ENCODE measurements around the gene ZNF892.
"Not testable (repeated sequence)": the region's sequence is repeated elsewhere in the genome, so short reads cannot be mapped to it uniquely, and the experiment has no call there.

Gene ZNF892

DNA sequence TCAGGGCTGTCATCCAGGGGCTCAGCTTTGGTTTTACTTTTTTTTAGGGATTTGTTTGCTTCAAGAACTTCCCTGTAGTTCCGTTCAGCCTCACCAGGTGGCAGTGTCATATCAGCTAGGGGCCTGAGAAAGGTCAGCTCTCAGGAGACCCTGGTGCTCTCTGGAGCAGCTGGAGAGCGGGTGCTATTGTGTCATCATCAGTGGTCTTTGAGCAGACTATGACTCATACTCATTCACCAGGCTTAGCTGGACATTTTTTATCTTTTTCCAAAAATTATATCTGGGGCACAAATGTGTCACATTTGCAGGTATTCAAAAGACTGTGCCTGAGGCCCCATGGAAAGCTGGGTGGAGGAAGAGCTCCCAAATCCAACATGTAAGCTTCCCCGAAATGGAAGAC is 24.4 kb downstream of the ZNF892 start:
- peak; percentile 8 for DNase-seq

DNA sequence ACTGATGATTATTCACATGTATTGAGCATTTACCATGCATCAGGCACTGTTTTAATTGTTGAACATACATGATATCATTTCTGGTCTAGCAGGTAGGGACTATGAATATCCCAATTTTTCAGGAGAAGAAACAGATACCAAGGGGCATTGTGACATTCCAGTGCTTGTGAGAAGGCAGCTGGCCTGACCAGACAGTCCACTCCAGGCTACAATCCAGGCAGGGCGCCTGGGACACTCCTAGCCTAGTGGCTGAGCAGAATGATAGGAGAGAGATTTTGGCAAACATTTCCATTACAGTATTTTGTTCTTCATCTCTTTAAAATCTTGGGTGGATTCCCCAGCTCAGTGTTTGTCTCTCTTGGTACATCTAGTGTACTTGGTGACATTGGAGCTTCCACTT is 24.9 kb downstream of the ZNF892 start:
- DNase-seq, result no peak

DNA sequence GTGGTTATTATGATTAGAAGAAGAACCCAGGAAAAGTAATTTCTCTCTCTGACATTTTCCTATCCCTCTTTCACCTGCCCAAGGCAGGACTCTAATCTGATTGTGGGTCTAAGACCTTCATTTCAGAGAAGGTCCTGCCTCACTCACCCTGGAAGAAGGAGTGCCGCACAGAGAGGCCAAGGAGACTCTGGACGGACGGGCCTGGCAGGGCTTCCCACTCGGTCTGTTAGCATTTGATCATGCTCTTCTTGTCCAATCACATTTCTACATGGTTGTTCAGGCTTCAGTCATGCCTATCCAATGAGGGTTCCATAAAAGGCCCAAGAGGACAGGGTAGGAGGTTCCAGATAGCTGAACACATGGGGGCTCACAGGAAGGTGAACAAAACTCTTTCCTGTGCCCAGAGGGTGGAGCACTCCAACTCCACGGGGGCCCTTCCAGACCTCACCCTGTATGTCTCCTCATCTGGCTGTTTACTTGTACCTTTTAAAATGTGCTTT is 27.0 kb downstream of the ZNF892 start:
- DNase-seq, result no peak

DNA sequence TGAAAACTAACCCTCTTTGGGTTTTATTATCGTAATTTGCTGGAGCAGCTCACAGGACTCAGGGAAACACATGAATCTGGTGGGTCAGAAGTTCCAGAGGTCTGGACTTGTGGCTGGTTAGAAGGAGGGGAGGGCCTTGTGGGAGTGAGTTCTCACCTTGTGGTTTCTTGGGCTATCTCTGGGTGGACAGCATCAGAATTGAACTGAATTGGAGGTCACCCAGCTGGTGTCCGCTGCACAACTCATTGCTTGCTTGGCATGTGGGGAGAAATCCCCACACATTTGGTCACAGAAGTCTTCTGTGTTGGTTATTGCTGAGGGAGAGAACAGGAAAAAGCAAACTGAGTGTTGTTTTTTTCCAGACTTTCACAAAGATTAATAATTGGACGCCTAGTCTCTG is 27.5 kb downstream of the ZNF892 start:
- DNase-seq, result no peak

DNA sequence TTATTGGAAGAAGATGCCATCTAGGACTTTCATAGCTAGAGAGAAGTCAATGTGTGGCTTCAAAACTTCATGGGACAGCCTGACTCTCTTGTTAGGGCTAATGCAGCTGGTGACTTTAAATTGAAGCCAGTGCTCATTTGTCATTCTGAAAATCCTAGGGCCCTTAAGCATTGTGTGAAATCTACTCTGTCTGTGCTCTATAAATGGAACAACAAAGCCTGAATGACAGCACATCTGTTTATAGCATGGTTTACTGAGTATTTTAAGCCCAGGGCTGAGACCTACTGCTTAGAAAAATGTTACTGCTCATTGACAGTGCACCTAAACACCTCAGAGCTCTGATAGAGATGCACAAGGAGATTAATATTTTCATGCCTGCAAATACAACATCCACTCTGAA is 30.8 kb downstream of the ZNF892 start:
- DNase-seq, result no peak

DNA sequence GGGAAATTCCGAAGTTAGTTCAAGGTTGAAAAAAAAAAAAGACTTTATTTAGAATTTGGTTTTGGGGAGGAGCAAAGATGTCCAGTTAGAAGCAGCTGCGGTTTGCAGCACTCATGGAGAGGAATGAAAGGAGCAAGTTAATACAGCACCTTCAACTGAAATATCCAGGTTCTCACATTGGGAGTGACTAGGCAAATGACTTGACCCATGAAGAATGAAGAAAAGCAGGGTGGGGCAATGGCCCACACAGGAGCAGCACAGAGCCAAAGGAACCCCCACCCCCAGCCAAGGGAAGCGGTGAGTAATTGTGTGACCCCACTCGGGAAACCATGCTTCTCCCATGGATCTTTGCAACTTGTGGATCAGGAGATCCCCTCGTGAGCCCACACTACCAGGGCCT is 32.8 kb downstream of the ZNF892 start:
- DNase-seq, result no peak

DNA sequence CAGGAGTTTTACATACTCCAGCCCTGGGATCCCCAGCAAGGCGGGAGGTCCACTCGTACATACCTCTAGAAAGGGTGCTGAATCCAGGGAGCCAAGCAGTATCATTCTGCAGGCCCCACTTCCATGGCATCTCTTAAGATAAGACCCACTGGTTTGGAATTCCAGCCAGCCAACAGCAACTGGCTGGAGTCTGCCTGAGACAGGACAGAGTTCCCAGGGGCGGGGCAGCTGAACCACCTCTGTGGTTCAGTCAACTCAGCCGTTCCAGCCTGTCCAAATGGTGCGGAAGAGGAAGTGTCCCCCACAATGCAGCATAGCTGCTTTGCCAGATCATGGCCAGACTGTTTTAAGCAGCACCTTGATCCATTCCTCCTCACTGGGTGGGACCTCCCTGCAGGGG is 33.2 kb downstream of the ZNF892 start:
- no peak for DNase-seq

DNA sequence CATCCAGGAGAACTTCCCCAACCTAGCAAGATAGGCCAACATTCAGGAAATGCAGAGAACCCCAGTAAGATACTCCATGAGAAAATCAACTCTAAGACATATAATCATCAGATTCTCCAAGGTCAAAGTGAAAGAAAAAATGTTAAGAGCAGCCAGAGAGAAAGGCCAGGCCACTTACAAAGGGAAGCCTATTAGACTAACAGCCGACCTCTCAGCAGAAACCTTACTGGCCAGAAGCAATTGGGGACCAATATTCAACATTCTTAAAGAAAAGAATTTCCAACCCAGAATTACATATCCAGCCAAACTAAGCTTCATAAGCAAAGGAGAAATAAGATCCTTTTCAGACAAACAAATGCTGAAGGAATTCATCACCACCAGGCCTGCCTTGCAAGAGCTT is 34.8 kb downstream of the ZNF892 start:
- DNase-seq, result not testable (repeated sequence)

Data from NCI-H2081 treated with DMSO at 0.1 percent for 48 hours (cell line).